IMR-90 (cell line): ENCODE data around the gene NFKBIA. TPM values are rescaled to one million over a fixed set of nuclear protein-coding genes. Genes with fewer than 3 reads are reported as not detected.

Experiments
- ATAC-seq: fragments of 200-7000 bp; cut with Tn5 transposase; 2 replicates; pipeline ENCODE4 v1.9.1; 2020; ENCODE audit warnings: low read depth, mild to moderate bottlenecking, moderate library complexity
- BruUV-seq: library from RNA; stranded (reverse); fragments of 400-500 nt; replicated peaks from 2 replicates; lab custom pipeline; 2021; lab: Mats Ljungman, UMichigan
- CTCF ChIA-PET: fragments of 300-600 bp; formaldehyde crosslinking; extraction: SDS; loops from one replicate; lab custom pipeline; 2021; ENCODE audit warnings: antibody characterized with exemption; lab: Yijun Ruan, JAX
- POLR2A ChIA-PET: fragments of 300-600 bp; sonication (Branson Sonifier 250); formaldehyde crosslinking; loops from one replicate; lab custom pipeline; 2022; ENCODE audit warnings: antibody characterized with exemption; ENCODE audit not compliant: unreplicated experiment; lab: Charles Lee
- DNase-seq: peaks from one replicate; pipeline ENCODE4 v3.0.0; 2013
- H2AFZ ChIP-seq: replicated peaks from 2 replicates; pipeline ENCODE3; 2013; ENCODE audit warnings: low read length, mild to moderate bottlenecking; ENCODE audit not compliant: poor library complexity
- H2AK5ac ChIP-seq: 2 replicates; pipeline ENCODE4 v1.6.1; 2013; ENCODE audit warnings: low read depth, low read length, inconsistent platforms
- H2AK9ac ChIP-seq: replicated peaks from 2 replicates; pipeline ENCODE3; 2013; ENCODE audit warnings: mild to moderate bottlenecking, low read depth, low read length, moderate library complexity; ENCODE audit not compliant: poor library complexity
- H2BK120ac ChIP-seq: 2 replicates; pipeline ENCODE4 v1.6.1; 2013; ENCODE audit warnings: low read depth, low read length, inconsistent platforms
- H2BK15ac ChIP-seq: 3 replicates; pipeline ENCODE4 v1.6.1; 2013; ENCODE audit warnings: low read depth, low read length, inconsistent platforms
- H2BK20ac ChIP-seq: 2 replicates; pipeline ENCODE4 v1.6.1; 2013; ENCODE audit warnings: low read depth, mild to moderate bottlenecking, inconsistent platforms, low read length, moderate library complexity
- H2BK5ac ChIP-seq: 2 replicates; pipeline ENCODE4 v1.6.1; 2013; ENCODE audit warnings: mild to moderate bottlenecking, low read depth, low read length, inconsistent platforms; ENCODE audit not compliant: poor library complexity, severe bottlenecking
- H3K14ac ChIP-seq: replicated peaks from 2 replicates; pipeline ENCODE4 v1.6.1; 2013; ENCODE audit warnings: low read depth, low read length, inconsistent platforms
- H3K18ac ChIP-seq: 2 replicates; pipeline ENCODE4 v1.6.1; 2013; ENCODE audit warnings: low read depth, low read length, control low read depth
- H3K23ac ChIP-seq: 2 replicates; pipeline ENCODE4 v1.6.1; 2013; ENCODE audit warnings: low read depth, low read length, inconsistent platforms
- H3K27ac ChIP-seq: 2 replicates; pipeline ENCODE4 v1.5.1; 2013; ENCODE audit warnings: mild to moderate bottlenecking, control low read depth, low read length; ENCODE audit not compliant: insufficient read depth
- H3K27me3 ChIP-seq: 2 replicates; pipeline ENCODE4 v1.6.1; 2013; ENCODE audit warnings: low read length; ENCODE audit not compliant: control insufficient read depth, insufficient read depth
- H3K36me3 ChIP-seq: 2 replicates; pipeline ENCODE4 v1.6.1; 2013; ENCODE audit warnings: low read length, mixed read lengths; ENCODE audit not compliant: control insufficient read depth, insufficient read depth
- H3K4ac ChIP-seq: 2 replicates; pipeline ENCODE4 v1.6.1; 2013; ENCODE audit warnings: low read depth, low read length, inconsistent platforms
- H3K4me1 ChIP-seq: 2 replicates; pipeline ENCODE4 v1.6.1; 2013; ENCODE audit warnings: low read length, mixed read lengths; ENCODE audit not compliant: control insufficient read depth, insufficient read depth
- H3K4me2 ChIP-seq: 2 replicates; pipeline ENCODE4 v1.6.1; 2013; ENCODE audit warnings: low read depth, mild to moderate bottlenecking, control low read depth, low read length, moderate library complexity
- H3K4me3 ChIP-seq: 2 replicates; pipeline ENCODE4 v1.5.1; 2013; ENCODE audit warnings: low read depth, mild to moderate bottlenecking, control low read depth, low read length, moderate library complexity; ENCODE audit not compliant: insufficient read depth
- H3K56ac ChIP-seq: 2 replicates; pipeline ENCODE4 v1.6.1; 2013; ENCODE audit warnings: low read length, inconsistent platforms; ENCODE audit not compliant: insufficient read depth; ENCODE audit errors: extremely low read depth
- H3K79me1 ChIP-seq, 2 experiments: 2 replicates each; pipeline ENCODE4 v1.6.1; 2013; ENCODE audit warnings: low read length in 2 of 2, inconsistent platforms in 1 of 2, low read depth in 1 of 2
- H3K9ac ChIP-seq: 2 replicates; pipeline ENCODE4 v1.6.1; 2013; ENCODE audit warnings: low read depth, low read length, control low read depth
- H3K9me1 ChIP-seq: 2 replicates; pipeline ENCODE4 v1.6.1; 2013; ENCODE audit warnings: low read length, inconsistent platforms; ENCODE audit not compliant: insufficient read depth
- H3K9me3 ChIP-seq: 2 replicates; pipeline ENCODE4 v1.6.1; 2013; ENCODE audit warnings: low read length; ENCODE audit not compliant: control insufficient read depth, insufficient read depth
- H4K20me1 ChIP-seq: 2 replicates; pipeline ENCODE4 v1.6.1; 2013; ENCODE audit warnings: low read length, inconsistent platforms; ENCODE audit not compliant: insufficient read depth
- H4K5ac ChIP-seq: 2 replicates; pipeline ENCODE4 v1.6.1; 2013; ENCODE audit warnings: mild to moderate bottlenecking, low read depth, low read length, control low read depth
- H4K8ac ChIP-seq, 2 experiments: 2 replicates each; pipeline ENCODE4 v1.6.1; 2013; ENCODE audit warnings: low read depth in 2 of 2, low read length in 2 of 2, control low read depth in 1 of 2, inconsistent platforms in 1 of 2
- H4K91ac ChIP-seq: 2 replicates; pipeline ENCODE4 v1.6.1; 2013; ENCODE audit warnings: low read depth, low read length, inconsistent platforms; ENCODE audit not compliant: insufficient read depth
- CEBPB ChIP-seq: IDR thresholded peaks from 2 replicates; pipeline ENCODE4 v1.6.1; 2012; ENCODE audit warnings: low read depth, low read length, improper control_type of control experiment
- CHD1 ChIP-seq: IDR thresholded peaks from 2 replicates; pipeline ENCODE4 v1.6.1; 2012; ENCODE audit warnings: low read depth, low read length, improper control_type of control experiment
- dilution Hi-C: fragments of 300-500 bp; cut with HindIII; formaldehyde crosslinking; loops from one replicate; pipeline ENCODE4 v1.14.3; 2018; ENCODE audit warnings: low sequenced_read_pairs; ENCODE audit not compliant: unreplicated experiment
- in situ Hi-C: fragments of 300-500 bp; cut with MboI; formaldehyde crosslinking; loops from 3 replicates; pipeline ENCODE4 v1.14.3; 2019; ENCODE audit warnings: low sequenced_read_pairs, inconsistent platforms, mixed read lengths
- intact Hi-C: fragments of 100-400 bp; cut with micrococcal nuclease; formaldehyde crosslinking; loops from 2 replicates; pipeline ENCODE4 v1.10.0; 2022
- polyA plus RNA-seq, 3 experiments: library from polyadenylated mRNA; depleted of rRNA; stranded (reverse); fragments of >200 nt; gene quantifications; 2 replicates each; pipeline ENCODE4 v1.2.3, GENCODE V29; 2012; ENCODE audit warnings: low replicate concordance in 1 of 3
- total RNA-seq: library from RNA; depleted of rRNA; stranded (reverse); fragments of >200 nt; gene quantifications from 2 replicates; pipeline ENCODE4 v1.2.3, GENCODE V29; 2012

NFKBIA gene
- total and polyA plus RNA-seq, 2 of the 4 experiments (the other 2 are of a cell fraction) = 71.1 to 97.1 TPM

- H2AK9ac ChIP-seq = no peak overlapping the region
- ATAC-seq = no peak
- no peak overlapping the region for H3K4me2 ChIP-seq
- no peaks in the 10 kb centered on the region for H3K36me3 ChIP-seq
- peaks cover 9% of the 10 kb centered on the region for H3K9me1 ChIP-seq
- no peaks in the 10 kb centered on the region; a peak in 1 of 4 replicates for H3K79me1 ChIP-seq
- no peak overlapping the region for H3K23ac ChIP-seq
- H2BK120ac ChIP-seq = no peak overlapping the region
- H2AFZ ChIP-seq = no peak overlapping the region
- no peak overlapping the region for H3K4ac ChIP-seq
- H3K4me1 ChIP-seq = peaks cover 6% of the 10 kb centered on the region
- no peak overlapping the region for H3K9ac ChIP-seq
- intact Hi-C loops (loop anchor here (2.0 to 5.0 kb wide), 2 partner anchors 263 to 751 kb away; no protein-coding TSS in a partner anchor), dilution Hi-C loops (no loop called here), in situ Hi-C loops (loop anchor here (10.0 to 25.0 kb wide), 2 partner anchors 261 to 761 kb away; no protein-coding TSS in a partner anchor)
- DNase-seq = no peak
- no peak overlapping the region for H3K4me3 ChIP-seq
- H3K14ac ChIP-seq = no peak overlapping the region
- CTCF ChIA-PET = no interaction called here
- H2BK15ac ChIP-seq = no peak overlapping the region
- H3K9me3 ChIP-seq = peaks cover 3% of the 10 kb centered on the region
- TF ChIP-seq CHD1 (no peak), CEBPB (peak; percentile 17; the same call in 1 of the 2 replicates)
- no peaks in the 10 kb centered on the region for H3K27me3 ChIP-seq
- no peak overlapping the region for H2BK5ac ChIP-seq
- H2BK20ac ChIP-seq = no peak overlapping the region
- H4K8ac ChIP-seq = no peak overlapping the region
- H4K91ac ChIP-seq = no peak overlapping the region
- no peak overlapping the region for H3K18ac ChIP-seq
- H4K20me1 ChIP-seq = no peaks in the 10 kb centered on the region
- no TSS peak for BruUV-seq
- H3K27ac ChIP-seq = no peak overlapping the region
- POLR2A ChIA-PET = no interaction called here
- no peak overlapping the region for H3K56ac ChIP-seq
- H2AK5ac ChIP-seq = no peak overlapping the region
- H4K5ac ChIP-seq = no peak overlapping the region
These were observed 19.1 kb upstream of the NFKBIA start for GRCh38 chr14:35423621-35424020.
